GM12878 (cell line): ENCODE measurements around the gene B3GNT7. TPM values are rescaled to one million over a fixed set of nuclear protein-coding genes. Genes with fewer than 3 reads are reported as not detected.

Experiments
- ATAC-seq: fragments of 200-7000 bp; cut with Tn5 transposase; 3 replicates; pipeline ENCODE4 v1.9.1; 2020; ENCODE audit warnings: mild to moderate bottlenecking, moderate library complexity
- BruUV-seq: library from RNA; stranded (reverse); fragments of 400-500 nt; replicated peaks from 2 replicates; lab custom pipeline; 2021; lab: Mats Ljungman, UMichigan
- CTCF ChIA-PET: fragments of 300-600 bp; sonication (Branson Sonifier 250); formaldehyde crosslinking; extraction: SDS; loops from one replicate; lab custom pipeline; 2021; ENCODE audit warnings: inconsistent platforms; lab: Yijun Ruan, JAX
- POLR2A ChIA-PET: fragments of 350-600 bp; formaldehyde crosslinking; extraction: SDS; loops from one replicate; lab custom pipeline; 2021; ENCODE audit warnings: inconsistent platforms; lab: Charles Lee
- RAD21 ChIA-PET: fragments of 300-600 bp; sonication (Branson Sonifier 250); formaldehyde crosslinking; loops from one replicate; lab custom pipeline; 2023; ENCODE audit warnings: antibody characterized with exemption; ENCODE audit not compliant: unreplicated experiment; lab: Charles Lee
- SMC1A ChIA-PET: fragments of 300-600 bp; sonication (Branson Sonifier 250); formaldehyde crosslinking; loops from one replicate; lab custom pipeline; 2023; ENCODE audit not compliant: unreplicated experiment, uncharacterized antibody; lab: Charles Lee
- DNase-seq: peaks from one replicate; pipeline ENCODE4 v3.0.0-alpha.2; 2011; ENCODE audit warnings: low read depth, low spot score
- FAIRE-seq: peaks from 3 replicates; lab custom pipeline; 2011; peaks lifted over from hg19 to GRCh38; lab: Jason Lieb, UNC
- H2AFZ ChIP-seq: 2 replicates; pipeline ENCODE4 v1.6.0; 2011; ENCODE audit warnings: low read depth, low read length, control low read depth; ENCODE audit not compliant: control insufficient read depth
- H3K27ac ChIP-seq: 2 replicates; pipeline ENCODE4 v1.5.1; 2011; ENCODE audit warnings: control low read depth; ENCODE audit not compliant: control insufficient read depth, insufficient read depth
- H3K27me3 ChIP-seq, 2 experiments: replicated peaks in 1 of 2; 2 replicates each; pipeline versions ENCODE4 v1.6.0 to v1.6.1; 2011; ENCODE audit warnings: low read length in 1 of 2; ENCODE audit not compliant: control insufficient read depth in 2 of 2, insufficient read depth in 2 of 2
- H3K36me3 ChIP-seq, 2 experiments: 2 replicates each; pipeline ENCODE4 v1.5.1; 2011; ENCODE audit warnings: low read length in 1 of 2; ENCODE audit not compliant: control insufficient read depth in 2 of 2, insufficient read depth in 2 of 2
- H3K4me1 ChIP-seq: 2 replicates; pipeline ENCODE4 v1.6.1; 2011; ENCODE audit warnings: mild to moderate bottlenecking, low read length, moderate library complexity, mixed read lengths; ENCODE audit not compliant: control insufficient read depth, insufficient read depth
- H3K4me2 ChIP-seq: 2 replicates; pipeline ENCODE4 v1.6.0; 2011; ENCODE audit warnings: control low read depth; ENCODE audit not compliant: control insufficient read depth, insufficient read depth
- H3K4me3 ChIP-seq: fragments of 200-600 bp; sonication (generic); 2 replicates; pipeline ENCODE4 v1.5.1; 2016
- H3K79me2 ChIP-seq: 2 replicates; pipeline ENCODE4 v1.6.0; 2011; ENCODE audit warnings: low read length; ENCODE audit not compliant: control insufficient read depth, insufficient read depth
- H3K9ac ChIP-seq: 2 replicates; pipeline ENCODE4 v1.8.0; 2011; ENCODE audit warnings: low read length, control low read depth, mixed read lengths; ENCODE audit not compliant: control insufficient read depth, insufficient read depth
- H3K9me3 ChIP-seq: replicated peaks from 3 replicates; pipeline ENCODE4 v1.5.1; 2011; ENCODE audit warnings: mild to moderate bottlenecking, low read length; ENCODE audit not compliant: control insufficient read depth, insufficient read depth
- H4K20me1 ChIP-seq: 2 replicates; pipeline ENCODE4 v1.6.0; 2011; ENCODE audit not compliant: control insufficient read depth, insufficient read depth
- ASH2L ChIP-seq: fragments of 300-600, 200-600 bp; sonication (generic); IDR thresholded peaks from 2 replicates; pipeline ENCODE4 v1.6.1; 2017; ENCODE audit warnings: low read depth, mild to moderate bottlenecking, borderline replicate concordance
- ATF7 ChIP-seq: fragments of 450-650 bp; IDR thresholded peaks from 2 replicates; pipeline ENCODE4 v1.6.1; 2016; ENCODE audit warnings: low read depth, mild to moderate bottlenecking
- CHD4 ChIP-seq: fragments of 200-600 bp; sonication (generic); IDR thresholded peaks from 2 replicates; pipeline ENCODE4 v1.6.1; 2016; ENCODE audit warnings: mild to moderate bottlenecking
- HSF1 ChIP-seq: fragments of 150-350 bp; IDR thresholded peaks from 2 replicates; pipeline ENCODE4 v1.6.1; 2014; ENCODE audit warnings: mild to moderate bottlenecking, low read depth, low read length
- MAX ChIP-seq: IDR thresholded peaks from 2 replicates; pipeline ENCODE4 v1.6.1; 2012; ENCODE audit warnings: low read depth, low read length, improper control_type of control experiment
- MXI1 ChIP-seq: fragments of 150-350 bp; IDR thresholded peaks from 2 replicates; pipeline ENCODE4 v1.6.1; 2011; ENCODE audit warnings: low read depth, mild to moderate bottlenecking, inconsistent platforms, low read length, improper control_type of control experiment
- NR2F1 ChIP-seq: fragments of 450-650 bp; conservative IDR thresholded peaks from 2 replicates; pipeline ENCODE4 v1.6.1; 2017; ENCODE audit warnings: mild to moderate bottlenecking
- NRF1 ChIP-seq: conservative IDR thresholded peaks from 2 replicates; pipeline ENCODE4 v1.6.1; 2011; ENCODE audit warnings: mild to moderate bottlenecking, low read depth, low read length, improper control_type of control experiment
- PAX8 ChIP-seq: fragments of 450-650 bp; IDR thresholded peaks from 2 replicates; pipeline ENCODE4 v1.6.1; 2017; ENCODE audit warnings: mild to moderate bottlenecking, moderate library complexity
- POLR2A ChIP-seq: IDR thresholded peaks from 2 replicates; pipeline ENCODE4 v1.6.1; 2011; ENCODE audit warnings: low read depth, mild to moderate bottlenecking, low read length
- SIN3A ChIP-seq: IDR thresholded peaks from 2 replicates; pipeline ENCODE4 v1.6.1; 2012; ENCODE audit warnings: low read depth, low read length, improper control_type of control experiment
- SP1 ChIP-seq: IDR thresholded peaks from one replicate; pipeline ENCODE4 v1.6.1; 2011; ENCODE audit warnings: low read depth, low read length
- SUPT20H ChIP-seq: IDR thresholded peaks from 2 replicates; pipeline ENCODE4 v1.6.1; 2011; ENCODE audit warnings: low read depth, mild to moderate bottlenecking, low read length, moderate library complexity, borderline replicate concordance; ENCODE audit not compliant: control insufficient read depth
- SUZ12 ChIP-seq: fragments of 200-600 bp; sonication (generic); IDR thresholded peaks from one replicate; pipeline ENCODE4 v1.6.1; 2018; ENCODE audit warnings: antibody characterized with exemption, mild to moderate bottlenecking; ENCODE audit not compliant: unreplicated experiment
- USF1 ChIP-seq: IDR thresholded peaks from 2 replicates; pipeline ENCODE4 v1.6.1; 2011; ENCODE audit warnings: borderline replicate concordance, low read depth, mild to moderate bottlenecking, moderate library complexity, mixed read lengths, low read length; ENCODE audit not compliant: insufficient read depth; ENCODE audit errors: extremely low read length
- ZNF217 ChIP-seq: fragments of 450-650 bp; IDR thresholded peaks from 2 replicates; pipeline ENCODE4 v1.6.1; 2017; ENCODE audit warnings: antibody characterized with exemption, mild to moderate bottlenecking
- WGBS: methylation state at CpG from one replicate; pipeline ENCODE4 v1.1.6; 2016; ENCODE audit warnings: low lambda C conversion rate; ENCODE audit not compliant: insufficient replicate concordance, insufficient coverage; ENCODE audit errors: missing lambda C conversion rate; 5-methylcytosine and 5-hydroxymethylcytosine counted together
- in situ Hi-C: fragments of 300-500 bp; cut with MboI; formaldehyde crosslinking; loops from 9 replicates; pipeline ENCODE4 v1.14.3; 2018; ENCODE audit warnings: mixed read lengths
- intact Hi-C: fragments of 100-400 bp; cut with micrococcal nuclease; formaldehyde crosslinking; loops from one replicate; pipeline ENCODE4 v1.14.2; 2022; ENCODE audit not compliant: unreplicated experiment
- polyA plus RNA-seq, 11 experiments: library from polyadenylated mRNA; depleted of rRNA in 4 of 11; unstranded in 6 of 11; stranded (reverse) in 5 of 11; fragments of >200 nt; fragmentation: Nextera tagmentation in 4 of 11; fragmentation: Illumina TruSeq in 1 of 11; extraction: Ambion mirVana in 4 of 11; extraction: Trizol in 1 of 11; gene quantifications; 1 replicate in 1 of 11; 2 replicates in 10 of 11; pipeline versions ENCODE4 v1.2.1 to v1.2.3, GENCODE V29; 2011 to 2016; ENCODE audit warnings: inconsistent platforms in 2 of 11, missing spikeins in 2 of 11, low read depth in 1 of 11
- total RNA-seq, 4 experiments: library from RNA; depleted of rRNA in 3 of 4; stranded (reverse); fragments of >200 nt in 3 of 4; fragmentation: Illumina TruSeq in 1 of 4; extraction: Trizol in 1 of 4; gene quantifications; 2 replicates each; pipeline versions ENCODE4 v1.2.1 to v1.2.3, GENCODE V29; 2013 to 2021

The B3GNT7 gene
- total and polyA plus RNA-seq, 10 of the 15 experiments (the other 5 are each of a cell fraction or from before 2014, with no cell fraction given) = 0.91 to 12.6 (median 3.7) TPM

- Histone ChIP-seq H3K79me2 (no peaks in the 10 kb centered on the region), H3K9me3 (peaks cover 4% of the 10 kb centered on the region; the same call in 2 of the 3 replicates), H3K4me2 (no peak overlapping the region), H4K20me1 (no peaks in the 10 kb centered on the region), H3K4me3 (no peak overlapping the region), H3K27me3 (no peaks in the 10 kb centered on the region), H3K9ac (no peak overlapping the region), H3K4me1 (peaks cover 1% of the 10 kb centered on the region; the same call in 1 of the 2 replicates)
- no peak for FAIRE-seq
- CTCF ChIA-PET = no interaction called here
- in situ Hi-C loops (no loop called here), intact Hi-C loops (no loop called here)
- no TSS peak for BruUV-seq
- 48% methylated on average over 5 of the region's 5 CpGs for WGBS
- no peak for ATAC-seq
- POLR2A ChIA-PET = no interaction called here
- SMC1A ChIA-PET = no interaction called here
- no peak for DNase-seq
- TF ChIP-seq MAX (no peak), MXI1 (no peak), PAX8 (no peak), HSF1 (no peak), POLR2A (no peak), SUZ12 (no peak), ASH2L (no peak), NR2F1 (no peak), SUPT20H (no peak), NRF1 (no peak), SIN3A (no peak), USF1 (no peak), CHD4 (no peak), ZNF217 (no peak), SP1 (no peak), ATF7 (no peak)
- TF ChIP-seq, all 136 proteins: peak for 0
- Histone ChIP-seq H2AFZ (no peak overlapping the region), H3K36me3 (no peaks in the 10 kb centered on the region), H3K27ac (no peak overlapping the region)
- RAD21 ChIA-PET = no interaction called here
Observed at GRCh38 chr2:231385429-231385828, 10.1 kb upstream of the B3GNT7 start.
